ENCODE data around the gene TMEM143.
A peak's percentile ranks its signal among the peaks of the same experiment; 100 is the strongest.

Gene TMEM143

GRCh38 chr19:48332662-48333466 lies 30.9 kb downstream of the TMEM143 start:
- Histone ChIP-seq H3K27me3 (ENCODE audit: insufficient read depth, low read length, poor library complexity, severe bottlenecking) (no peaks in the 10 kb centered on the region), H3K9me2 (replicated peaks; ENCODE audit: low read depth, low read length) (no peaks in the 10 kb centered on the region), H3K9ac (ENCODE audit: low read depth, low read length, poor library complexity, severe bottlenecking) (peak overlapping the region; percentile 98), H3K4me3 (ENCODE audit: low read length, poor library complexity, severe bottlenecking) (peak overlapping the region; percentile 88), H3K4me2 (ENCODE audit: low read depth, low read length, poor library complexity, severe bottlenecking) (peak overlapping the region; percentile 91), H3K4me1 (ENCODE audit: insufficient read depth, low read length, poor library complexity, severe bottlenecking) (peaks cover 29% of the 10 kb centered on the region), H3K36me3 (ENCODE audit: insufficient read depth, low read length) (no peaks in the 10 kb centered on the region), H3K9me3 (ENCODE audit: insufficient read depth, low read depth, low read length) (peaks cover 4% of the 10 kb centered on the region; the same call in 1 of the 2 replicates), H4K20me1 (ENCODE audit: insufficient read depth, low read length, poor library complexity, severe bottlenecking) (peaks cover 8% of the 10 kb centered on the region), H2AFZ (ENCODE audit: low read length) (no peak overlapping the region), H3K79me2 (ENCODE audit: insufficient read depth, low read length) (peaks cover 26% of the 10 kb centered on the region), H3F3A (ENCODE audit: low read depth) (peaks cover 11% of the 10 kb centered on the region)
- TF ChIP-seq EZH2phosphoT487 (IDR thresholded peaks at IDR 0.05; ENCODE audit: borderline replicate concordance) (no peak), CTCF (conservative IDR thresholded peaks at IDR 0.05; ENCODE audit: low read length) (no peak)

- H3K9ac ChIP-seq (ENCODE audit: low read depth, low read length, poor library complexity, severe bottlenecking): peak overlapping the region; percentile 97
- no peaks in the 10 kb centered on the region for H3K36me3 ChIP-seq (ENCODE audit: insufficient read depth, low read length)
- H3K9me3 ChIP-seq (ENCODE audit: insufficient read depth, low read depth, low read length): peaks cover 4% of the 10 kb centered on the region; the same call in 1 of the 2 replicates
- peaks cover 8% of the 10 kb centered on the region for H4K20me1 ChIP-seq (ENCODE audit: insufficient read depth, low read length, poor library complexity, severe bottlenecking)
- H3F3A ChIP-seq (ENCODE audit: low read depth): peaks cover 11% of the 10 kb centered on the region
- peak overlapping the region; percentile 79 for H3K4me3 ChIP-seq (ENCODE audit: low read length, poor library complexity, severe bottlenecking)
- H3K9me2 ChIP-seq (replicated peaks; ENCODE audit: low read depth, low read length): no peaks in the 10 kb centered on the region
- peaks cover 31% of the 10 kb centered on the region for H3K4me1 ChIP-seq (ENCODE audit: insufficient read depth, low read length, poor library complexity, severe bottlenecking)
- H3K79me2 ChIP-seq (ENCODE audit: insufficient read depth, low read length): peaks cover 32% of the 10 kb centered on the region
- H3K4me2 ChIP-seq (ENCODE audit: low read depth, low read length, poor library complexity, severe bottlenecking): peak overlapping the region; percentile 91
- TF ChIP-seq CTCF (conservative IDR thresholded peaks at IDR 0.05; ENCODE audit: low read length) (no peak), EZH2phosphoT487 (IDR thresholded peaks at IDR 0.05; ENCODE audit: borderline replicate concordance) (no peak)
- H2AFZ ChIP-seq (ENCODE audit: low read length): no peak overlapping the region
- H3K27me3 ChIP-seq (ENCODE audit: insufficient read depth, low read length, poor library complexity, severe bottlenecking): no peaks in the 10 kb centered on the region
Measured at GRCh38 chr19:48332351-48332661, 31.4 kb downstream of the TMEM143 start.

- Histone ChIP-seq H3K4me1 (ENCODE audit: insufficient read depth, low read length, poor library complexity, severe bottlenecking) (peaks cover 36% of the 10 kb centered on the region), H3K4me2 (ENCODE audit: low read depth, low read length, poor library complexity, severe bottlenecking) (peak overlapping the region; percentile 91)
Measured at GRCh38 chr19:48330012-48330681, 33.6 kb downstream of the TMEM143 start.

More at GRCh38 chr19:48330012-48330681, 33.6 kb downstream of the TMEM143 start:
- H3K4me3 ChIP-seq (ENCODE audit: low read length, poor library complexity, severe bottlenecking): peak overlapping the region; percentile 79
- TF ChIP-seq CTCF (conservative IDR thresholded peaks at IDR 0.05; ENCODE audit: low read length) (peak; percentile 28), EZH2phosphoT487 (IDR thresholded peaks at IDR 0.05; ENCODE audit: borderline replicate concordance) (no peak)
- H3K27me3 ChIP-seq (ENCODE audit: insufficient read depth, low read length, poor library complexity, severe bottlenecking): no peaks in the 10 kb centered on the region
- no peaks in the 10 kb centered on the region for H3K9me2 ChIP-seq (replicated peaks; ENCODE audit: low read depth, low read length)
- H3K79me2 ChIP-seq (ENCODE audit: insufficient read depth, low read length): peaks cover 51% of the 10 kb centered on the region
- H3K9me3 ChIP-seq (ENCODE audit: insufficient read depth, low read depth, low read length): peaks cover 4% of the 10 kb centered on the region; the same call in 1 of the 2 replicates
- peaks cover 11% of the 10 kb centered on the region for H3F3A ChIP-seq (ENCODE audit: low read depth)
- H2AFZ ChIP-seq (ENCODE audit: low read length): peak overlapping the region; percentile 41; the same call in 1 of the 2 replicates
- H3K36me3 ChIP-seq (ENCODE audit: insufficient read depth, low read length): no peaks in the 10 kb centered on the region
- peaks cover 8% of the 10 kb centered on the region for H4K20me1 ChIP-seq (ENCODE audit: insufficient read depth, low read length, poor library complexity, severe bottlenecking)
- peak overlapping the region; percentile 97 for H3K9ac ChIP-seq (ENCODE audit: low read depth, low read length, poor library complexity, severe bottlenecking)

All from Loucy (cell line).